GM12878 (cell line): Measurements from ENCODE around the gene SPCS1. TPM values are rescaled to one million over a fixed set of nuclear protein-coding genes. Genes with fewer than 3 reads are reported as not detected.

Experiments used
- ATAC-seq: fragments of 200-7000 bp; cut with Tn5 transposase; 3 replicates; pipeline ENCODE4 v1.9.1; 2020; ENCODE audit warnings: mild to moderate bottlenecking, moderate library complexity
- BruUV-seq: library from RNA; stranded (reverse); fragments of 400-500 nt; replicated peaks from 2 replicates; lab custom pipeline; 2021; lab: Mats Ljungman, UMichigan
- CTCF ChIA-PET: fragments of 300-600 bp; sonication (Branson Sonifier 250); formaldehyde crosslinking; extraction: SDS; loops from one replicate; lab custom pipeline; 2021; ENCODE audit warnings: inconsistent platforms; lab: Yijun Ruan, JAX
- POLR2A ChIA-PET: fragments of 350-600 bp; formaldehyde crosslinking; extraction: SDS; loops from one replicate; lab custom pipeline; 2021; ENCODE audit warnings: inconsistent platforms; lab: Charles Lee
- RAD21 ChIA-PET: fragments of 300-600 bp; sonication (Branson Sonifier 250); formaldehyde crosslinking; loops from one replicate; lab custom pipeline; 2023; ENCODE audit warnings: antibody characterized with exemption; ENCODE audit not compliant: unreplicated experiment; lab: Charles Lee
- SMC1A ChIA-PET: fragments of 300-600 bp; sonication (Branson Sonifier 250); formaldehyde crosslinking; loops from one replicate; lab custom pipeline; 2023; ENCODE audit not compliant: unreplicated experiment, uncharacterized antibody; lab: Charles Lee
- DNase-seq: peaks from one replicate; pipeline ENCODE4 v3.0.0-alpha.2; 2011; ENCODE audit warnings: low read depth, low spot score
- FAIRE-seq: peaks from 3 replicates; lab custom pipeline; 2011; peaks lifted over from hg19 to GRCh38; lab: Jason Lieb, UNC
- H2AFZ ChIP-seq: 2 replicates; pipeline ENCODE4 v1.6.0; 2011; ENCODE audit warnings: low read depth, low read length, control low read depth; ENCODE audit not compliant: control insufficient read depth
- H3K27ac ChIP-seq: 2 replicates; pipeline ENCODE4 v1.5.1; 2011; ENCODE audit warnings: control low read depth; ENCODE audit not compliant: control insufficient read depth, insufficient read depth
- H3K27me3 ChIP-seq, 2 experiments: replicated peaks in 1 of 2; 2 replicates each; pipeline versions ENCODE4 v1.6.0 to v1.6.1; 2011; ENCODE audit warnings: low read length in 1 of 2; ENCODE audit not compliant: control insufficient read depth in 2 of 2, insufficient read depth in 2 of 2
- H3K36me3 ChIP-seq, 2 experiments: 2 replicates each; pipeline ENCODE4 v1.5.1; 2011; ENCODE audit warnings: low read length in 1 of 2; ENCODE audit not compliant: control insufficient read depth in 2 of 2, insufficient read depth in 2 of 2
- H3K4me1 ChIP-seq: 2 replicates; pipeline ENCODE4 v1.6.1; 2011; ENCODE audit warnings: mild to moderate bottlenecking, low read length, moderate library complexity, mixed read lengths; ENCODE audit not compliant: control insufficient read depth, insufficient read depth
- H3K4me2 ChIP-seq: 2 replicates; pipeline ENCODE4 v1.6.0; 2011; ENCODE audit warnings: control low read depth; ENCODE audit not compliant: control insufficient read depth, insufficient read depth
- H3K4me3 ChIP-seq: fragments of 200-600 bp; sonication (generic); 2 replicates; pipeline ENCODE4 v1.5.1; 2016
- H3K79me2 ChIP-seq: 2 replicates; pipeline ENCODE4 v1.6.0; 2011; ENCODE audit warnings: low read length; ENCODE audit not compliant: control insufficient read depth, insufficient read depth
- H3K9ac ChIP-seq: 2 replicates; pipeline ENCODE4 v1.8.0; 2011; ENCODE audit warnings: low read length, control low read depth, mixed read lengths; ENCODE audit not compliant: control insufficient read depth, insufficient read depth
- H3K9me3 ChIP-seq: replicated peaks from 3 replicates; pipeline ENCODE4 v1.5.1; 2011; ENCODE audit warnings: mild to moderate bottlenecking, low read length; ENCODE audit not compliant: control insufficient read depth, insufficient read depth
- H4K20me1 ChIP-seq: 2 replicates; pipeline ENCODE4 v1.6.0; 2011; ENCODE audit not compliant: control insufficient read depth, insufficient read depth
- BHLHE40 ChIP-seq, 2 experiments: fragments of 450-650 bp in 1 of 2; IDR thresholded peaks; 2 replicates each; pipeline ENCODE4 v1.6.1; 2011 to 2017; ENCODE audit warnings: low read depth in 2 of 2, borderline replicate concordance in 1 of 2, improper control_type of control experiment in 1 of 2, low read length in 1 of 2, mild to moderate bottlenecking in 1 of 2
- HDAC6 ChIP-seq: fragments of 200-600 bp; sonication (generic); IDR thresholded peaks from one replicate; pipeline ENCODE4 v1.8.0; 2017; ENCODE audit warnings: antibody characterized with exemption; ENCODE audit not compliant: unreplicated experiment
- PKNOX1 ChIP-seq: fragments of 450-650 bp; IDR thresholded peaks from 2 replicates; pipeline ENCODE4 v1.6.1; 2016; ENCODE audit warnings: mild to moderate bottlenecking
- POLR2A ChIP-seq: IDR thresholded peaks from 2 replicates; pipeline ENCODE4 v1.6.1; 2011; ENCODE audit warnings: low read depth, mild to moderate bottlenecking, low read length
- RUNX3 ChIP-seq: IDR thresholded peaks from 2 replicates; pipeline ENCODE4 v1.6.1; 2012; ENCODE audit warnings: low read length, inconsistent platforms
- SMARCA5 ChIP-seq: fragments of 450-650 bp; IDR thresholded peaks from 2 replicates; pipeline ENCODE4 v1.6.1; 2017; ENCODE audit warnings: mild to moderate bottlenecking
- TCF3 ChIP-seq: IDR thresholded peaks from 2 replicates; pipeline ENCODE4 v1.6.1; 2012; ENCODE audit warnings: low read depth, mild to moderate bottlenecking, low read length, borderline replicate concordance; ENCODE audit not compliant: insufficient read depth
- ZBTB33 ChIP-seq: fragments of 450-650 bp; IDR thresholded peaks from 2 replicates; pipeline ENCODE4 v1.6.1; 2017; ENCODE audit warnings: mild to moderate bottlenecking
- WGBS: methylation state at CpG from one replicate; pipeline ENCODE4 v1.1.6; 2016; ENCODE audit warnings: low lambda C conversion rate; ENCODE audit not compliant: insufficient replicate concordance, insufficient coverage; ENCODE audit errors: missing lambda C conversion rate; 5-methylcytosine and 5-hydroxymethylcytosine counted together
- in situ Hi-C: fragments of 300-500 bp; cut with MboI; formaldehyde crosslinking; loops from 9 replicates; pipeline ENCODE4 v1.14.3; 2018; ENCODE audit warnings: mixed read lengths
- intact Hi-C: fragments of 100-400 bp; cut with micrococcal nuclease; formaldehyde crosslinking; loops from one replicate; pipeline ENCODE4 v1.14.2; 2022; ENCODE audit not compliant: unreplicated experiment
- polyA plus RNA-seq, 11 experiments: library from polyadenylated mRNA; depleted of rRNA in 4 of 11; unstranded in 6 of 11; stranded (reverse) in 5 of 11; fragments of >200 nt; fragmentation: Nextera tagmentation in 4 of 11; fragmentation: Illumina TruSeq in 1 of 11; extraction: Ambion mirVana in 4 of 11; extraction: Trizol in 1 of 11; gene quantifications; 1 replicate in 1 of 11; 2 replicates in 10 of 11; pipeline versions ENCODE4 v1.2.1 to v1.2.3, GENCODE V29; 2011 to 2016; ENCODE audit warnings: inconsistent platforms in 2 of 11, missing spikeins in 2 of 11, low read depth in 1 of 11
- total RNA-seq, 4 experiments: library from RNA; depleted of rRNA in 3 of 4; stranded (reverse); fragments of >200 nt in 3 of 4; fragmentation: Illumina TruSeq in 1 of 4; extraction: Trizol in 1 of 4; gene quantifications; 2 replicates each; pipeline versions ENCODE4 v1.2.1 to v1.2.3, GENCODE V29; 2013 to 2021

The SPCS1 gene
- total and polyA plus RNA-seq, 10 of the 15 experiments (the other 5 are each of a cell fraction or from before 2014, with no cell fraction given), result 107 to 994 (median 233) TPM

- TF ChIP-seq RUNX3, result no peak
- TF ChIP-seq BHLHE40 (IDR thresholded peaks at IDR 0.05; ENCODE audit: borderline replicate concordance in 1 of 2, low read depth in 2 of 2, low read length in 1 of 2), result peak; percentile 59 to 70; a peak in 2 of 4 replicates
Observed at GRCh38 chr3:52704611-52705437, 1.1 kb upstream of the SPCS1 start (continued).

GRCh38 chr3:52705438-52705687 is 543 bp upstream of the SPCS1 start:
- H3K4me3 ChIP-seq, result peak overlapping the region; percentile 90
- peaks cover 29% of the 10 kb centered on the region for H3K4me1 ChIP-seq
- DNase-seq (no peak), FAIRE-seq (no peak), ATAC-seq (no peak)
- POLR2A ChIA-PET, result interaction anchor here (0.6 to 4.1 kb wide), 7 partner anchors 8 to 371 kb away, joined by 3 to 25 read pairs (median 3); partner anchors contain the start of gene GNL3
- peak overlapping the region; percentile 92 for H3K4me2 ChIP-seq
- peak overlapping the region; percentile 100 for H2AFZ ChIP-seq
- H3K27ac ChIP-seq, result peak overlapping the region; percentile 75
- H3K36me3 ChIP-seq, result peaks cover 3 to 14% of the 10 kb centered on the region in 2 experiments; a peak in 3 of 4 replicates
- no peaks in the 10 kb centered on the region for H3K27me3 ChIP-seq
- in situ Hi-C loops, result no loop called here
- no TSS peak for BruUV-seq
- H3K9me3 ChIP-seq, result no peaks in the 10 kb centered on the region
- intact Hi-C loops, result loop anchor here (2.0 to 10.0 kb wide), 2 partner anchors 19 to 339 kb away; partner anchors contain the start of genes GNL3 and SFMBT1
- WGBS, result under 1% methylated on average over 25 of the region's 25 CpGs
- TF ChIP-seq PKNOX1, result no peak
- no peak for TF ChIP-seq RUNX3
- no peak for TF ChIP-seq HDAC6
- TF ChIP-seq POLR2A, result no peak
- TF ChIP-seq TCF3, result no peak
- 0 out of 2 replicates have a peak, but pooled peaks have one; percentile 36 for TF ChIP-seq SMARCA5
- no peak for TF ChIP-seq ZBTB33
- H3K9ac ChIP-seq, result peak overlapping the region; percentile 91
- peaks cover 62% of the 10 kb centered on the region for H3K79me2 ChIP-seq
- H4K20me1 ChIP-seq, result no peaks in the 10 kb centered on the region
- CTCF ChIA-PET, result no interaction called here
- SMC1A ChIA-PET, result interaction anchor here (1.6 to 3.4 kb wide), 3 partner anchors 8 to 17 kb away, joined by 4 to 17 read pairs (median 5); no protein-coding TSS in a partner anchor
- RAD21 ChIA-PET, result interaction anchor here (1.0 to 2.2 kb wide), 2 partner anchors 8 to 66 kb away, joined by 5 to 8 read pairs; partner anchors contain the start of gene NEK4
